ENCODE data around the gene IL17RD. TPM values are rescaled to one million over a fixed set of nuclear protein-coding genes. Genes with fewer than 3 reads are reported as not detected.

Gene IL17RD
- total and polyA plus RNA-seq, 2 of the 4 experiments (the other 2 are of a cell fraction): 0.72 to 0.92 TPM

- Histone ChIP-seq H3K23ac (ENCODE audit: low read depth, low read length) (no peak overlapping the region), H3K9me1 (ENCODE audit: insufficient read depth, low read length) (no peaks in the 10 kb centered on the region), H3K14ac (replicated peaks; ENCODE audit: low read depth, low read length) (no peak overlapping the region), H2BK120ac (ENCODE audit: low read depth, low read length) (no peak overlapping the region), H3K4me3 (ENCODE audit: insufficient read depth, low read depth, low read length) (no peak overlapping the region), H3K79me1 (ENCODE audit: low read depth in 1 of 2, low read length in 2 of 2) (no peaks in the 10 kb centered on the region), H3K56ac (ENCODE audit: extremely low read depth, insufficient read depth, low read length) (no peak overlapping the region), H2AK5ac (ENCODE audit: low read depth, low read length) (no peak overlapping the region), H4K8ac (ENCODE audit: low read depth in 2 of 2, low read length in 2 of 2) (no peak overlapping the region), H3K4me2 (ENCODE audit: low read depth, low read length) (no peak overlapping the region), H3K4ac (ENCODE audit: low read depth, low read length) (no peak overlapping the region), H3K18ac (ENCODE audit: low read depth, low read length) (no peak overlapping the region), H2BK20ac (ENCODE audit: low read depth, low read length) (no peak overlapping the region), H3K9ac (ENCODE audit: low read depth, low read length) (no peak overlapping the region), H4K5ac (ENCODE audit: low read depth, low read length) (no peak overlapping the region), H3K9me3 (ENCODE audit: control insufficient read depth, insufficient read depth, low read length) (no peaks in the 10 kb centered on the region), H4K20me1 (ENCODE audit: insufficient read depth, low read length) (no peaks in the 10 kb centered on the region), H3K36me3 (ENCODE audit: control insufficient read depth, insufficient read depth, low read length) (no peaks in the 10 kb centered on the region), H2BK15ac (ENCODE audit: low read depth, low read length) (no peak overlapping the region), H3K4me1 (ENCODE audit: control insufficient read depth, insufficient read depth, low read length) (no peaks in the 10 kb centered on the region), H2AFZ (replicated peaks; ENCODE audit: low read length, poor library complexity) (no peak overlapping the region), H2BK5ac (ENCODE audit: low read depth, low read length, poor library complexity, severe bottlenecking) (no peak overlapping the region), H3K27ac (ENCODE audit: insufficient read depth, low read length) (no peak overlapping the region), H3K27me3 (ENCODE audit: control insufficient read depth, insufficient read depth, low read length) (peaks cover 12% of the 10 kb centered on the region), H2AK9ac (replicated peaks; ENCODE audit: low read depth, low read length, poor library complexity) (no peak overlapping the region), H4K91ac (ENCODE audit: insufficient read depth, low read depth, low read length) (no peak overlapping the region)
- intact Hi-C loops (cut with micrococcal nuclease): no loop called here
- TF ChIP-seq, protein P1, sequence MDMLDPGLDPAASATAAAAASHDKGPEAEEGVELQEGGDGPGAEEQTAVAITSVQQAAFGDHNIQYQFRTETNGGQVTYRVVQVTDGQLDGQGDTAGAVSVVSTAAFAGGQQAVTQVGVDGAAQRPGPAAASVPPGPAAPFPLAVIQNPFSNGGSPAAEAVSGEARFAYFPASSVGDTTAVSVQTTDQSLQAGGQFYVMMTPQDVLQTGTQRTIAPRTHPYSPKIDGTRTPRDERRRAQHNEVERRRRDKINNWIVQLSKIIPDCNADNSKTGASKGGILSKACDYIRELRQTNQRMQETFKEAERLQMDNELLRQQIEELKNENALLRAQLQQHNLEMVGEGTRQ (IDR thresholded peaks at IDR 0.05; ENCODE audit: low read depth, low read length): no peak
- TF ChIP-seq CEBPB (IDR thresholded peaks at IDR 0.05; ENCODE audit: low read depth, low read length) (no peak), BHLHE40 (IDR thresholded peaks at IDR 0.05; ENCODE audit: low read depth, low read length) (no peak), MXI1 (IDR thresholded peaks at IDR 0.05; ENCODE audit: borderline replicate concordance, low read depth, low read length) (no peak), POLR2A (IDR thresholded peaks at IDR 0.05; ENCODE audit: low read depth, low read length) (no peak), RFX5 (IDR thresholded peaks at IDR 0.05; ENCODE audit: low read depth, low read length) (no peak), FOS (IDR thresholded peaks at IDR 0.05; ENCODE audit: low read depth, low read length) (no peak), MAZ (IDR thresholded peaks at IDR 0.05; ENCODE audit: borderline replicate concordance, low read depth, low read length) (no peak), SMC3 (IDR thresholded peaks at IDR 0.05; ENCODE audit: low read depth, low read length) (no peak)
- TF ChIP-seq, protein P2, sequence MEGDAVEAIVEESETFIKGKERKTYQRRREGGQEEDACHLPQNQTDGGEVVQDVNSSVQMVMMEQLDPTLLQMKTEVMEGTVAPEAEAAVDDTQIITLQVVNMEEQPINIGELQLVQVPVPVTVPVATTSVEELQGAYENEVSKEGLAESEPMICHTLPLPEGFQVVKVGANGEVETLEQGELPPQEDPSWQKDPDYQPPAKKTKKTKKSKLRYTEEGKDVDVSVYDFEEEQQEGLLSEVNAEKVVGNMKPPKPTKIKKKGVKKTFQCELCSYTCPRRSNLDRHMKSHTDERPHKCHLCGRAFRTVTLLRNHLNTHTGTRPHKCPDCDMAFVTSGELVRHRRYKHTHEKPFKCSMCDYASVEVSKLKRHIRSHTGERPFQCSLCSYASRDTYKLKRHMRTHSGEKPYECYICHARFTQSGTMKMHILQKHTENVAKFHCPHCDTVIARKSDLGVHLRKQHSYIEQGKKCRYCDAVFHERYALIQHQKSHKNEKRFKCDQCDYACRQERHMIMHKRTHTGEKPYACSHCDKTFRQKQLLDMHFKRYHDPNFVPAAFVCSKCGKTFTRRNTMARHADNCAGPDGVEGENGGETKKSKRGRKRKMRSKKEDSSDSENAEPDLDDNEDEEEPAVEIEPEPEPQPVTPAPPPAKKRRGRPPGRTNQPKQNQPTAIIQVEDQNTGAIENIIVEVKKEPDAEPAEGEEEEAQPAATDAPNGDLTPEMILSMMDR (conservative IDR thresholded peaks at IDR 0.05; ENCODE audit: low read depth, low read length): no peak
- dilution Hi-C loops (cut with HindIII; ENCODE audit: low sequenced_read_pairs, unreplicated experiment): no loop called here
- CTCF ChIA-PET: no interaction called here
- POLR2A ChIA-PET (ENCODE audit: unreplicated experiment): no interaction called here
- no CpG with 5 or more reads among the region's 6 CpGs for WGBS, 2 experiments (ENCODE audit: extremely low coverage in 2 of 2, insufficient read length in 1 of 2)
- BruUV-seq (replicated peaks): no TSS peak
- in situ Hi-C loops (cut with MboI; ENCODE audit: low sequenced_read_pairs): no loop called here
- DNase-seq (no peak), ATAC-seq (ENCODE audit: low read depth) (no peak)
Measured at GRCh38 chr3:57184526-57184925, 19.4 kb upstream of the IL17RD start.
